Gastroesophageal sphincter (tissue), 4 donors: ENCODE results near the gene DNAJA3. TPM values are rescaled to one million over a fixed set of nuclear protein-coding genes. Genes with fewer than 3 reads are reported as not detected.

Experiments used
- ATAC-seq: fragments of 150-250 bp; one replicate; pipeline ENCODE4 v1.9.1; 2016; ENCODE audit warnings: mild to moderate bottlenecking, moderate library complexity
- H3K27ac ChIP-seq, 4 donors: fragments of 200-600 bp; sonication (generic) in 3 of 4; 1 replicate in 3 of 4; 2 replicates in 1 of 4; pipeline ENCODE4 v1.5.1; 2016 to 2019
- H3K27me3 ChIP-seq: fragments of 200-600 bp; sonication (generic); one replicate; pipeline ENCODE4 v1.5.1; 2019
- H3K36me3 ChIP-seq, 2 donors: fragments of 200-600 bp; sonication (generic); one replicate each; pipeline ENCODE4 v1.5.1; 2019; ENCODE audit warnings: control low read depth in 1 of 2
- H3K4me1 ChIP-seq, 3 donors: fragments of 200-600 bp; sonication (generic); 1 replicate in 2 of 3; 2 replicates in 1 of 3; pipeline ENCODE4 v1.5.1; 2016 to 2019; ENCODE audit warnings: control low read depth in 2 of 3
- H3K4me3 ChIP-seq, 2 donors: fragments of 200-600 bp; sonication (generic); one replicate each; pipeline ENCODE4 v1.5.1; 2019; ENCODE audit warnings: mild to moderate bottlenecking in 1 of 2, moderate library complexity in 1 of 2
- H3K9me3 ChIP-seq, 3 donors: fragments of 200-600 bp; sonication (generic); one replicate each; pipeline ENCODE4 v1.5.1; 2017 to 2019; ENCODE audit warnings: control low read depth in 2 of 3
- EP300 ChIP-seq: sonication (generic); formaldehyde crosslinking; IDR thresholded peaks from one replicate; pipeline ENCODE4 v1.6.1; 2017; ENCODE audit warnings: antibody characterized with exemption, mild to moderate bottlenecking
- POLR2A ChIP-seq, 2 donors: fragments of 450-650 bp; IDR thresholded peaks; one replicate each; pipeline ENCODE4 v1.6.1; 2017; ENCODE audit warnings: antibody characterized with exemption in 2 of 2, mild to moderate bottlenecking in 2 of 2, moderate library complexity in 1 of 2
- POLR2AphosphoS5 ChIP-seq: sonication (generic); formaldehyde crosslinking; IDR thresholded peaks from one replicate; pipeline ENCODE4 v1.6.1; 2017; ENCODE audit warnings: antibody characterized with exemption
- WGBS, 2 donors: methylation state at CpG; one replicate each; pipeline ENCODE4 v1.1.5; 2018; ENCODE audit warnings: low coverage in 1 of 2; 5-methylcytosine and 5-hydroxymethylcytosine counted together
- total RNA-seq, 4 donors: library from RNA; depleted of rRNA; stranded (reverse); fragments of >200 nt; gene quantifications; one replicate each; pipeline ENCODE4 v1.1.0, GENCODE V29; 2016
- TF ChIP-seq, protein P1 (sequence below), 4 experiments: fragments of 200-600 bp in 2 of 4; fragments of 450-650 bp in 2 of 4; sonication (generic) in 1 of 4; IDR thresholded peaks; one replicate each; pipeline ENCODE4 v1.5.1; 2017 to 2019; ENCODE audit warnings: antibody characterized with exemption in 4 of 4, mild to moderate bottlenecking in 2 of 4, moderate library complexity in 2 of 4

DNAJA3 gene
- total RNA-seq, 4 donors from 2014 or later, result 39.6 to 55.6 (median 43.9) TPM

DNA sequence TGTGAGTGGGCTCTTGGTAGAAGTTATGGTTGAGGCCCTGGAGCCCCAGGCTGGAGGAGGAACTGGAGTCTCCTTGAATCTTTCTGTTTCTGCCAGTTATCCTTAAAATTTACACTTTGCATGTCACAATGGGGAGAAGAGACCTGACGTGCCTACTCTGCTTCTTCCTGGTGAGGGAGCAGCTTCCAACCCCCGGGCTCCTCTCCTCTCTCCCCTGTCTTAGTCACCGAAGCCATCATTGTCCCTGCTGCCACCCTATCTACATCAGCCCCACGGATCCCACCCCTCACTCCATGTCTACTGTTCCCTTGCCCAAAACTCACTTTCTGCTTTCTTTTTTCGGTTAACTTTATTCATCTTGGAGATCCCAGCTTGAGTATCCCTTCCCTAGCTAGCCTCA, 17.6 kb downstream of the DNAJA3 start:
- H3K36me3 ChIP-seq, result peaks cover 0 to 100% of the 10 kb centered on the region in 2 donors
- TF ChIP-seq EP300 (no peak), POLR2AphosphoS5 (no peak), POLR2A (IDR thresholded peaks at IDR 0.05) (no peak)
- TF ChIP-seq, protein P1, sequence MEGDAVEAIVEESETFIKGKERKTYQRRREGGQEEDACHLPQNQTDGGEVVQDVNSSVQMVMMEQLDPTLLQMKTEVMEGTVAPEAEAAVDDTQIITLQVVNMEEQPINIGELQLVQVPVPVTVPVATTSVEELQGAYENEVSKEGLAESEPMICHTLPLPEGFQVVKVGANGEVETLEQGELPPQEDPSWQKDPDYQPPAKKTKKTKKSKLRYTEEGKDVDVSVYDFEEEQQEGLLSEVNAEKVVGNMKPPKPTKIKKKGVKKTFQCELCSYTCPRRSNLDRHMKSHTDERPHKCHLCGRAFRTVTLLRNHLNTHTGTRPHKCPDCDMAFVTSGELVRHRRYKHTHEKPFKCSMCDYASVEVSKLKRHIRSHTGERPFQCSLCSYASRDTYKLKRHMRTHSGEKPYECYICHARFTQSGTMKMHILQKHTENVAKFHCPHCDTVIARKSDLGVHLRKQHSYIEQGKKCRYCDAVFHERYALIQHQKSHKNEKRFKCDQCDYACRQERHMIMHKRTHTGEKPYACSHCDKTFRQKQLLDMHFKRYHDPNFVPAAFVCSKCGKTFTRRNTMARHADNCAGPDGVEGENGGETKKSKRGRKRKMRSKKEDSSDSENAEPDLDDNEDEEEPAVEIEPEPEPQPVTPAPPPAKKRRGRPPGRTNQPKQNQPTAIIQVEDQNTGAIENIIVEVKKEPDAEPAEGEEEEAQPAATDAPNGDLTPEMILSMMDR (IDR thresholded peaks at IDR 0.05), result no peak

DNA sequence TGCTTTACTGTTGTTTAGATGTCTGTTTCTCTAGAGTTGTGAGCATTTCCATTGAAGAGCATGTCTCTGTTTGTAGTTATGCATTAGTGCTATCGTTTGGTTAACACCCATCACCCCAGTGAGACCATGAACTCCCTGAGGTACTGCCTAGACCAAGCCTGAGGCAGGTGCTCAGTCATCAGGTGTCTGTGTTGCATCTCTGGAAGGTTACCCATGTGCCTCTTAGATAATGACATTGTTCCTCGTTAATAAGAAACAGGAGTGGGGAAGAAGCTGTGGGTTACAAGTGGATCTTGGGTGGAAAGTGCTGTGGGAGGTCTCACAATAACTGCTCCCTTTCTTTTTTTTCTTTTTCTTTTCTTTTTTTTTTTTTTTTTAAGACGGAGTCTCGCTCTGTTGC, 18.3 kb downstream of the DNAJA3 start:
- no peak overlapping the region for H3K27ac ChIP-seq
- no peaks in the 10 kb centered on the region for H3K9me3 ChIP-seq
- H3K27me3 ChIP-seq, result no peaks in the 10 kb centered on the region
- H3K4me1 ChIP-seq, result no peaks in the 10 kb centered on the region
- TF ChIP-seq EP300 (no peak), POLR2A (IDR thresholded peaks at IDR 0.05) (no peak), POLR2AphosphoS5 (no peak)
- TF ChIP-seq, protein P1 (IDR thresholded peaks at IDR 0.05), result no peak
- WGBS, 2 donors, result 89 to 100% methylated on average over 1 of the region's 4 CpGs
- no peak overlapping the region for H3K4me3 ChIP-seq
- ATAC-seq, result no peak
- peaks cover 0 to 100% of the 10 kb centered on the region in 2 donors for H3K36me3 ChIP-seq

More for the DNA sequence above, 17.6 kb downstream of the DNAJA3 start:
- Histone ChIP-seq H3K4me3 (no peak overlapping the region), H3K4me1 (no peaks in the 10 kb centered on the region), H3K27me3 (no peaks in the 10 kb centered on the region), H3K9me3 (no peaks in the 10 kb centered on the region), H3K27ac (no peak overlapping the region)
- WGBS, 2 donors, result 66 to 67% methylated on average over 1 to 5 of the region's 5 CpGs
- ATAC-seq, result no peak

DNA sequence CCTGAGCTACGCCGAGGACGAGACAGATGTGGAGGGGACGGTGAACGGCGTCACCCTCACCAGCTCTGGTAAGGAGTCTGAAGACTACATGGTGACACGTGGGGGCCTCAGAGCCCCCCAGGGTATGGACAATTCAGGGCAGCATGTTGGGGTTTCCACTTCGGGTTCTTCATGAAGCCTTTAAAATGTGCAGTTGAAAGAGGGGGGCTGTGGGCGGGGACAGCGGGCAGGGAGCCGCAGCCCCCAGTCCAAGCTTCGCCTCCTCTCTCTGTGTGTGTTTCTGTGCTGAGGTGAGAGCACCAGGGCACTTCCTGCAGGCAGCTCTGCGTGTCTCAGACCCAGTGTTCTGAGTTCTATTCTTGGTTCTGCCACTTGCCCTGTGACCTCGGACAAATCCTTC, 24.8 kb downstream of the DNAJA3 start:
- no peak overlapping the region for H3K4me3 ChIP-seq
- ATAC-seq, result no peak
- peaks cover 0 to 99% of the 10 kb centered on the region in 2 donors for H3K36me3 ChIP-seq
- no peak overlapping the region for H3K27ac ChIP-seq
- no peaks in the 10 kb centered on the region for H3K4me1 ChIP-seq
- H3K9me3 ChIP-seq, result no peaks in the 10 kb centered on the region
- WGBS, 2 donors, result 89% methylated on average over 5 of the region's 14 CpGs; no CpG with 5 or more reads in 1 of the 2 donors
- TF ChIP-seq, protein P1 (IDR thresholded peaks at IDR 0.05), result no peak
- TF ChIP-seq EP300, result no peak
- no peak for TF ChIP-seq POLR2AphosphoS5
- no peaks in the 10 kb centered on the region for H3K27me3 ChIP-seq

DNA sequence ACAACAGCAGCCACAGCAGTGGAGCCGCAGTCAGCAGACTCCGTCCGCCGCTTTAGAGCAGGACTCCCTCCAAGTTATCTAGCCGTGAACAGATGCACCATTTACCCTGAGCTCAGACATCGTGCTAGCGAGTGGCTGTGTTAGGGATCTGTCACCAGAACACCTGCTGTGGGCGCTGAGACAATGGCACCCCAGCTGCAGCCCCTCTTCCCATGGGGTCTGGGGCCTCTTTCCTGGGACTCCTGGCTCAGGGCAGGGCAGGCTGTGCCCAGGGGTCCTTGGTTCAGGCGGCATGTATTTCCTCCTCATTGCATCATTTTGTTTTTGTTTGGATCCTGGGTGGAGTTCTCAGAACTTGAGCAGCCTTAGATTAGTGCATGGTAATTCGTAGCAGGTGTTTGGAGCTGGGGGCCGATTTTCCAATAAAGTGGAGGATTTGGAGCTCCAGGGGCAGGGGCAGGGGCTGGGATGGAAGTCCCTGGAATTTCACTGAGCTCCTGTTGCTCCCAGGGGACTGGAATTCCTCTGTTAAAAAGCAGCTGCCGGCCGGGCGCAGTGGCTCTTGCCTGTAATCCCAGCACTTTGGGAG, 25.4 kb downstream of the DNAJA3 start:
- ATAC-seq, result no peak
- peaks cover 0 to 99% of the 10 kb centered on the region in 2 donors for H3K36me3 ChIP-seq

More for the DNA sequence above, 25.4 kb downstream of the DNAJA3 start:
- Histone ChIP-seq H3K4me1 (no peaks in the 10 kb centered on the region), H3K27ac (no peak overlapping the region), H3K4me3 (no peak overlapping the region), H3K27me3 (no peaks in the 10 kb centered on the region), H3K9me3 (no peaks in the 10 kb centered on the region)
- TF ChIP-seq EP300, result no peak
- no peak for TF ChIP-seq POLR2A (IDR thresholded peaks at IDR 0.05)
- TF ChIP-seq, protein P1 (IDR thresholded peaks at IDR 0.05), result no peak
- TF ChIP-seq POLR2AphosphoS5, result no peak
- WGBS, 2 donors, result 82 to 88% methylated on average over 3 to 5 of the region's 14 CpGs
